ENCODE results near the gene CDS2. TPM values are rescaled to one million over a fixed set of nuclear protein-coding genes. Genes with fewer than 3 reads are reported as not detected.

Gene CDS2
- total RNA-seq, 4 donors from 2014 or later, result 31.3 to 49.6 (median 38.4) TPM

GRCh38 chr20:5205348-5206210 lies 78.8 kb downstream of the CDS2 start:
- no peak for TF ChIP-seq CTCF (IDR thresholded peaks at IDR 0.05; ENCODE audit: low read depth)

- TF ChIP-seq CTCF (IDR thresholded peaks at IDR 0.05; ENCODE audit: low read depth), result no peak
Measured at GRCh38 chr20:5207138-5207537, 80.3 kb downstream of the CDS2 start.

- no peak for TF ChIP-seq CTCF (IDR thresholded peaks at IDR 0.05; ENCODE audit: low read depth)
Measured at GRCh38 chr20:5211803-5212714, 85.3 kb downstream of the CDS2 start.

GRCh38 chr20:5212907-5213487 lies 86.2 kb downstream of the CDS2 start:
- no peak for TF ChIP-seq CTCF (IDR thresholded peaks at IDR 0.05; ENCODE audit: low read depth)

- TF ChIP-seq CTCF (IDR thresholded peaks at IDR 0.05; ENCODE audit: low read depth), result no peak
Measured at GRCh38 chr20:5214826-5215225, 88.0 kb downstream of the CDS2 start.

- TF ChIP-seq CTCF (IDR thresholded peaks at IDR 0.05; ENCODE audit: low read depth), result no peak
Measured at GRCh38 chr20:5215672-5216304, 89.0 kb downstream of the CDS2 start.

Measured in subcutaneous adipose tissue (tissue), 4 donors.